Mesendoderm (in vitro differentiated cells): ENCODE data around the gene C19orf73.

ENCODE experiments used
- DNase-seq: peaks from one replicate; pipeline ENCODE4 v3.0.0; 2013
- H2AK5ac ChIP-seq: 2 replicates; pipeline ENCODE4 v1.6.1; 2013; ENCODE audit warnings: low read length, inconsistent platforms
- H2BK120ac ChIP-seq: 2 replicates; pipeline ENCODE4 v1.6.1; 2013; ENCODE audit warnings: low read depth, mild to moderate bottlenecking, low read length, moderate library complexity, mixed read lengths
- H2BK15ac ChIP-seq: replicated peaks from 2 replicates; pipeline ENCODE4 v1.6.1; 2013; ENCODE audit warnings: low read depth, mild to moderate bottlenecking, moderate library complexity
- H2BK5ac ChIP-seq: 2 replicates; pipeline ENCODE4 v1.6.1; 2013; ENCODE audit warnings: low read length, inconsistent platforms
- H3K18ac ChIP-seq: 2 replicates; pipeline ENCODE4 v1.6.1; 2013; ENCODE audit warnings: mild to moderate bottlenecking, low read length, mixed read lengths
- H3K23ac ChIP-seq: one replicate; pipeline ENCODE4 v1.6.1; 2013; ENCODE audit warnings: low read length
- H3K27ac ChIP-seq: 2 replicates; pipeline ENCODE4 v1.5.1; 2013; ENCODE audit warnings: low read depth, mild to moderate bottlenecking, inconsistent platforms, low read length, moderate library complexity
- H3K27me3 ChIP-seq: 2 replicates; pipeline ENCODE4 v1.6.1; 2013; ENCODE audit warnings: low read length, control low read depth, mild to moderate bottlenecking, inconsistent platforms; ENCODE audit not compliant: insufficient read depth, poor library complexity
- H3K36me3 ChIP-seq: 2 replicates; pipeline ENCODE4 v1.6.1; 2013; ENCODE audit warnings: low read length, inconsistent platforms; ENCODE audit not compliant: control insufficient read depth, insufficient read depth
- H3K4ac ChIP-seq: one replicate; pipeline ENCODE4 v1.6.1; 2013; ENCODE audit warnings: low read depth, mild to moderate bottlenecking, low read length, moderate library complexity
- H3K4me1 ChIP-seq: 2 replicates; pipeline ENCODE4 v1.6.1; 2013; ENCODE audit warnings: low read depth, low read length, inconsistent platforms; ENCODE audit not compliant: control insufficient read depth
- H3K4me2 ChIP-seq: 2 replicates; pipeline ENCODE4 v1.6.1; 2013; ENCODE audit warnings: low read length
- H3K4me3 ChIP-seq: 2 replicates; pipeline ENCODE4 v1.5.1; 2013; ENCODE audit warnings: mild to moderate bottlenecking, low read length
- H3K56ac ChIP-seq: one replicate; pipeline ENCODE4 v1.6.1; 2013; ENCODE audit warnings: low read length
- H3K79me1 ChIP-seq: 2 replicates; pipeline ENCODE4 v1.6.1; 2013; ENCODE audit warnings: low read length, inconsistent platforms
- H3K79me2 ChIP-seq: 2 replicates; pipeline ENCODE4 v1.6.1; 2013; ENCODE audit warnings: mild to moderate bottlenecking, low read length; ENCODE audit not compliant: control insufficient read depth, insufficient read depth
- H3K9ac ChIP-seq: 2 replicates; pipeline ENCODE4 v1.6.1; 2013; ENCODE audit warnings: low read length, inconsistent platforms
- H4K5ac ChIP-seq: one replicate; pipeline ENCODE4 v1.6.1; 2013; ENCODE audit warnings: low read length
- H4K8ac ChIP-seq: one replicate; pipeline ENCODE4 v1.6.1; 2013; ENCODE audit warnings: low read depth, mild to moderate bottlenecking, control low read depth, low read length, moderate library complexity
- WGBS: extraction: QIAGEN DNeasy Blood & Tissue Kit; methylation state at CpG from one replicate; pipeline ENCODE4 v1.1.7; 2013; ENCODE audit warnings: low lambda C conversion rate, missing lambda C conversion rate; ENCODE audit not compliant: insufficient coverage; ENCODE audit errors: extremely low coverage; 5-methylcytosine and 5-hydroxymethylcytosine counted together

Gene C19orf73

DNA sequence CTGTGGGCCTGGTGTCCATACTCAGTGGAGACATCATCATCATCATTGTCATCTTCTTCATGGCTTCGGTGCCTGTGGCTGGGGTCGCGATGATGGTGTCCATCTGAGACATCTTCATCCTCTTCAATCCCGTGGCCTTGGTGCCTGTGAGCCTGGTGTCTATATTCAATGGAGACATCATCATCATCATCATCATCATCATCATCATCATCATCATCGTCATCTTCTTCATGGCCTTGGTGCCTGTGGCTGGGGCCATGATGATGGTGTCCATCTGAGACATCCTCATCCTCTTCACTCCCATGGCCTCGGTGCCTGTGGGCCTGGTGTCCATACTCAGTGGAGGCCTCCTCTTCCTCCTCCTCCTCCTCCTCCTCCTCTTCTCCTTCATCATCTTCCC lies 35.3 kb upstream of the C19orf73 start:
- Histone ChIP-seq H3K27me3 (no peaks in the 10 kb centered on the region), H3K36me3 (no peaks in the 10 kb centered on the region), H3K18ac (no peak overlapping the region), H2BK15ac (no peak overlapping the region), H3K4me1 (peaks cover 10% of the 10 kb centered on the region), H3K23ac (no peak overlapping the region), H3K79me2 (no peaks in the 10 kb centered on the region), H3K79me1 (no peaks in the 10 kb centered on the region), H4K5ac (no peak overlapping the region), H4K8ac (no peak overlapping the region), H3K27ac (no peak overlapping the region), H3K4me3 (no peak overlapping the region), H2BK120ac (no peak overlapping the region), H3K4me2 (no peak overlapping the region), H3K4ac (no peak overlapping the region), H3K56ac (no peak overlapping the region), H2AK5ac (no peak overlapping the region), H2BK5ac (no peak overlapping the region), H3K9ac (no peak overlapping the region)
- no peak for DNase-seq
- WGBS = no CpG with 5 or more reads among the region's 6 CpGs

DNA sequence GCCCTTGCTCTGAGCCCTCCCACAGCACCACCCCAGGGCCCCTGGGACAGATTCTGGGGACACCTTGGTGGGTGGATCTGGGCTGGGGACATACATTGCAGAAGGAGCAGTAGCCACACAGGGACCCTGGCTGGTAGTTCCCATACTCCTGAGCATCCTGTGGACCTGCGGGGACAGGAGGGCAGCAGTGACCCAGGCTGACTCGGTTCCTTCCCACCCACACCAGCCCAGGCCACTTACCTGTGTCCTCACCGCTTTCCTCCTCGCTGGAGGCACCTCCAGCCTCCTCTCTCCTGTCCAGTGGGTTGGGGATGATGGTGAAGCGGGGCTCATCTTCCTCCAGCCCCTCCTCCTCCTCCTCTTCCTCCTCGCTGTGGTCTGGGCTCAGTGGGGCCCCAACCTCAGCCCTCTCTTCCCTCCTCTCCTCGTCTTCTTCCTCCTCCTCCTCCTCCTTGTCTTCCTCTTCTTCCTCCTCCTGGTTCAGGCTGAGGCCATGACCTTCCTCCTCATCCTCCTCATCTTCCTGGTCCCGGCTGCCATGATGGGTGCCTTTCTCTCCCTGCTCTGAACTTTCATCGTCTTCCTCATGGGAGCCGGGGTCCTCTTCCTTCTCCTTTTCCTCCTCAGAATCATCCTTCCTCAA lies 34.3 kb upstream of the C19orf73 start:
- Histone ChIP-seq H2BK120ac (no peak overlapping the region), H3K79me1 (no peaks in the 10 kb centered on the region), H3K56ac (no peak overlapping the region), H3K79me2 (no peaks in the 10 kb centered on the region), H4K8ac (no peak overlapping the region), H3K4me1 (peaks cover 13% of the 10 kb centered on the region), H3K27ac (no peak overlapping the region), H3K4me3 (no peak overlapping the region), H3K23ac (no peak overlapping the region), H3K9ac (no peak overlapping the region), H4K5ac (no peak overlapping the region), H3K4me2 (no peak overlapping the region), H2AK5ac (no peak overlapping the region), H3K27me3 (no peaks in the 10 kb centered on the region), H2BK15ac (no peak overlapping the region), H2BK5ac (no peak overlapping the region), H3K36me3 (no peaks in the 10 kb centered on the region), H3K18ac (no peak overlapping the region), H3K4ac (no peak overlapping the region)
- WGBS = no CpG with 5 or more reads among the region's 10 CpGs
- DNase-seq = no peak

DNA sequence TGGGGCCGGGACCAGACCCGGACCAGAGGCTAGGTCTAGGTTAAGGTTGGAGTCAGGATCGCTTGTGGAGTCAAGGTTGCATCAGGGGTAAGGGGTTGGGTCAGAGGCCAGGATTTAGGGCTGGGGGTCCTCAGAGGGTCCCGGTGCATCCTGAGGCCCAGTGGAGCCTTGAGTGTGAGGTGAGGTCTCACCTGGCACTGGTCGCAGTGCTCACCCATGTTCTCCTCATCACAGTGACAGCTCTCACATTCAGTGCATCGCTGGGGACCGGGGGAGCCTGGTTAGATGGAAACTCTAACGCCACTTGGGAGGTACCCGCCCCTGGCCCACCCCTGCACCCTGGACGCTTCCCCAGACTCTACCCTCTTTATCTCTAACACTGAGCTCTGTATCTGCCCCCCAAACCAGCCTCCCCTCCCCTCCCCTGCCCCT lies 33.2 kb upstream of the C19orf73 start:
- H3K79me2 ChIP-seq = no peaks in the 10 kb centered on the region
- H3K23ac ChIP-seq = no peak overlapping the region
- no peak overlapping the region for H4K8ac ChIP-seq
- no peak overlapping the region for H4K5ac ChIP-seq
- DNase-seq = no peak
- H2BK5ac ChIP-seq = no peak overlapping the region
- no peak overlapping the region for H3K27ac ChIP-seq
- H3K4ac ChIP-seq = no peak overlapping the region
- H3K4me1 ChIP-seq = peaks cover 13% of the 10 kb centered on the region
- no peak overlapping the region for H2BK15ac ChIP-seq
- H3K27me3 ChIP-seq = no peaks in the 10 kb centered on the region
- no peaks in the 10 kb centered on the region for H3K79me1 ChIP-seq
- H3K4me2 ChIP-seq = no peak overlapping the region
- no peak overlapping the region for H3K4me3 ChIP-seq
- H3K56ac ChIP-seq = no peak overlapping the region
- no peaks in the 10 kb centered on the region for H3K36me3 ChIP-seq
- H2BK120ac ChIP-seq = no peak overlapping the region
- no peak overlapping the region for H3K18ac ChIP-seq
- no peak overlapping the region for H2AK5ac ChIP-seq
- no peak overlapping the region for H3K9ac ChIP-seq
- no CpG with 5 or more reads among the region's 10 CpGs for WGBS

DNA sequence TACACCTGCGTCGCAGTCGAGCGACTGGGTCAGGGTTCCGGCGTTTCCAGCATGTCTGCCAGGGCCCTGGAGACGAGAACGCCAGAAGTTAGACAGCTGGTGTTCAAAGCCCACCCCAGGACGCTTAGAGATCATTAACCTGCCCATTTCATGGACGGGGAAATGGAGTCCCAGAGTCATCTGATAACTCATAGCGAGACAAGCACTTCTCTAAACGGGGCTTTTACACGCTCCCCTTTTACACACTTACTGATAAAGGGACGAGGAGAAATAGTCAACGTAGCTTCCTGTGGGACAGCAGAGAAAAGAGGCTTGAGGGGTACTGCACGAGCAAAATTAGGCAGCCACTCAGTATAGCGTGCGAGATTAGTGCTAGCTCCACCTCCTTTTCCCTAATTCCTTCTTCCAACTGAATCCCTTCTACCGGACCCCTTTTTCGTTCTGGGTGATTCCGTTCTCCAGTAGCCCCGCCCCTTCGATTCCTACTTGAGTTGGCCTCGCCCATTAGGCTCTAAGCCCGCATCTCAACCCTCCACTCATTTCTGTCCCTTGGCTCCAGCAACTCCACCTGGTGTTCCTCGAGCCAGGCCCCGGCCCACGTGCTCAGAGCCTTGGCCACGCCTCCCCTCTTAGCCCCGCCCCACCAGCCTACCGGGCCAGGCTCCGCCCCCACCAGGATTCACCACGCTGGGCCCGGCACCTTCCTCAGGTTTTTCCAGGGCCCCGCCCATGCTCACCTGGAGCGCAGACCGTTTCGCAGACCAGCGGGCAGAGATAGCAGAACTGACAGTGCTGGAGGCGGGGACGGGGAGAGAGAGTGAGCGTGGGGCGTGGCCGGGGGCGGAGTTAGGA lies 32.5 kb upstream of the C19orf73 start:
- no peak overlapping the region for H3K18ac ChIP-seq
- no peak overlapping the region for H3K9ac ChIP-seq
- no peaks in the 10 kb centered on the region for H3K36me3 ChIP-seq
- H3K23ac ChIP-seq = no peak overlapping the region
- H3K4me3 ChIP-seq = no peak overlapping the region
- no peak overlapping the region for H3K4ac ChIP-seq
- WGBS = no CpG with 5 or more reads among the region's 45 CpGs
- no peaks in the 10 kb centered on the region for H3K79me1 ChIP-seq
- H3K4me1 ChIP-seq = peaks cover 13% of the 10 kb centered on the region
- DNase-seq = peak; percentile 97
- H2AK5ac ChIP-seq = no peak overlapping the region
- no peak overlapping the region for H2BK15ac ChIP-seq
- H3K27me3 ChIP-seq = no peaks in the 10 kb centered on the region
- H3K79me2 ChIP-seq = no peaks in the 10 kb centered on the region
- H4K5ac ChIP-seq = no peak overlapping the region
- no peak overlapping the region for H3K27ac ChIP-seq
- no peak overlapping the region for H3K56ac ChIP-seq
- no peak overlapping the region for H2BK120ac ChIP-seq
- no peak overlapping the region for H4K8ac ChIP-seq
- no peak overlapping the region for H2BK5ac ChIP-seq
- peak overlapping the region; percentile 56 for H3K4me2 ChIP-seq

DNA sequence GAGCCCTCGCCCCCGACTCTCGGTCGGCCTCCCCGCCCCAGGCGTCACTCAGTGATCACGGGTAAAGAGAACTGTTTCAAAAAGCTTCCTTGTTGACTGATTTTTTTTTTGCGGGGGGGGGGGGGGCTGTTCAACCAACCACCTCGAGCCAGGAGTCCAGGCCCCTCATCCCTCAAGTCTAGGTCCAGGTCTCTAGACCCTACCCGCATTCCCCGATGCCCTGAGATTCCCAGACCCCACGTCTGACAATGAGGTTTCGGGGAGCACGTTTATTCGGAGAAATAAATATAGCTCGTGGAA lies 32.0 kb upstream of the C19orf73 start:
- no peak for DNase-seq
- Histone ChIP-seq H3K56ac (peak overlapping the region; percentile 89), H3K79me2 (no peaks in the 10 kb centered on the region), H2AK5ac (no peak overlapping the region), H3K36me3 (no peaks in the 10 kb centered on the region), H3K23ac (no peak overlapping the region), H3K79me1 (no peaks in the 10 kb centered on the region), H3K27ac (no peak overlapping the region), H2BK15ac (no peak overlapping the region), H3K4me2 (peak overlapping the region; percentile 56), H3K4me1 (peaks cover 10% of the 10 kb centered on the region), H3K27me3 (no peaks in the 10 kb centered on the region), H3K9ac (peak overlapping the region; percentile 76), H2BK120ac (no peak overlapping the region), H2BK5ac (no peak overlapping the region), H3K4ac (no peak overlapping the region), H4K5ac (no peak overlapping the region), H4K8ac (no peak overlapping the region), H3K4me3 (peak overlapping the region; percentile 38), H3K18ac (peak overlapping the region; percentile 54)
- whole genome bisulfite sequencing = no CpG with 5 or more reads among the region's 16 CpGs
